Fibroblast of lung (primary cell): ENCODE results near the gene DRGX. TPM values are rescaled to one million over a fixed set of nuclear protein-coding genes. Genes with fewer than 3 reads are reported as not detected.

Source experiments
- DNase-seq, 2 donors: peaks; one replicate each; pipeline versions ENCODE4 v3.0.0 to v3.0.0-alpha.2; 2010; ENCODE audit warnings: low read depth in 2 of 2
- H2AFZ ChIP-seq: 2 replicates; pipeline ENCODE4 v1.5.1; 2012; ENCODE audit warnings: low read length, control low read depth, inconsistent platforms
- H3K27ac ChIP-seq: 2 replicates; pipeline ENCODE4 v1.5.1; 2011; ENCODE audit warnings: low read length, control low read depth; ENCODE audit not compliant: insufficient read depth
- H3K27me3 ChIP-seq: 2 replicates; pipeline ENCODE4 v1.5.1; 2011; ENCODE audit warnings: mild to moderate bottlenecking, low read length; ENCODE audit not compliant: control insufficient read depth, insufficient read depth
- H3K36me3 ChIP-seq: 2 replicates; pipeline ENCODE4 v1.5.1; 2011; ENCODE audit warnings: low read length; ENCODE audit not compliant: control insufficient read depth, insufficient read depth
- H3K4me1 ChIP-seq: 2 replicates; pipeline ENCODE4 v1.5.1; 2011; ENCODE audit warnings: low read length; ENCODE audit not compliant: control insufficient read depth, insufficient read depth; ENCODE audit errors: extremely low read depth
- H3K4me2 ChIP-seq: 2 replicates; pipeline ENCODE4 v1.5.1; 2011; ENCODE audit warnings: low read length, control low read depth; ENCODE audit not compliant: insufficient read depth; ENCODE audit errors: extremely low read depth
- H3K4me3 ChIP-seq, 4 experiments: fragments of 200-600 bp in 1 of 4; sonication (generic) in 1 of 4; replicated peaks in 1 of 4; 2 replicates each; pipeline ENCODE4 v1.5.1; 2011 to 2016; ENCODE audit warnings: low read length in 4 of 4, low read depth in 3 of 4, mild to moderate bottlenecking in 3 of 4, control low read depth in 2 of 4, inconsistent platforms in 1 of 4, mixed read lengths in 1 of 4; ENCODE audit not compliant: insufficient read depth in 1 of 4; ENCODE audit errors: control extremely low read depth in 1 of 4
- H3K79me2 ChIP-seq: 2 replicates; pipeline ENCODE4 v1.5.1; 2012; ENCODE audit warnings: mild to moderate bottlenecking, low read length, inconsistent platforms; ENCODE audit not compliant: control insufficient read depth, insufficient read depth
- H3K9ac ChIP-seq: 2 replicates; pipeline ENCODE4 v1.5.1; 2011; ENCODE audit warnings: mild to moderate bottlenecking, low read length, control low read depth; ENCODE audit not compliant: insufficient read depth
- H3K9me3 ChIP-seq: 2 replicates; pipeline ENCODE4 v1.5.1; 2012; ENCODE audit warnings: low read depth, low read length; ENCODE audit not compliant: control insufficient read depth, insufficient read depth
- H4K20me1 ChIP-seq: 2 replicates; pipeline ENCODE4 v1.5.1; 2011; ENCODE audit warnings: low read length; ENCODE audit not compliant: control insufficient read depth, insufficient read depth; ENCODE audit errors: extremely low read depth
- EZH2 ChIP-seq: IDR thresholded peaks from 2 replicates; pipeline ENCODE4 v1.5.1; 2012; ENCODE audit warnings: low read length, control low read depth, mild to moderate bottlenecking; ENCODE audit errors: missing control alignments
- polyA plus RNA-seq, 2 donors: library from polyadenylated mRNA; depleted of rRNA in 1 of 2; stranded (reverse) in 1 of 2; unstranded in 1 of 2; fragments of >200 nt; gene quantifications; 2 replicates each; pipeline ENCODE4 v1.2.1, GENCODE V29; 2011 to 2012; ENCODE audit warnings: missing spikeins in 1 of 2
- total RNA-seq: library from RNA; depleted of rRNA; stranded (reverse); fragments of >200 nt; gene quantifications from 2 replicates; pipeline ENCODE4 v1.2.1, GENCODE V29; 2014
- TF ChIP-seq, protein P1 (sequence below), 2 donors: IDR thresholded peaks in 1 of 2; conservative IDR thresholded peaks in 1 of 2; 1 replicate in 1 of 2; 2 replicates in 1 of 2; pipeline ENCODE4 v1.5.1; 2011 to 2012; ENCODE audit warnings: low read length in 2 of 2, control low read depth in 1 of 2, inconsistent platforms in 1 of 2, low read depth in 1 of 2, mild to moderate bottlenecking in 1 of 2

DRGX gene
- total and polyA plus RNA-seq, 2 donors (not counting 1 experiment from before 2014, with no cell fraction given): 0.11 TPM; not detected in 1

GRCh38 chr10:49335364-49335972 is 60.4 kb downstream of the DRGX start:
- H4K20me1 ChIP-seq: no peaks in the 10 kb centered on the region
- no peak for DNase-seq
- peaks cover 2% of the 10 kb centered on the region for H3K27me3 ChIP-seq
- H3K27ac ChIP-seq: no peak overlapping the region
- no peak for TF ChIP-seq EZH2
- TF ChIP-seq, protein P1, sequence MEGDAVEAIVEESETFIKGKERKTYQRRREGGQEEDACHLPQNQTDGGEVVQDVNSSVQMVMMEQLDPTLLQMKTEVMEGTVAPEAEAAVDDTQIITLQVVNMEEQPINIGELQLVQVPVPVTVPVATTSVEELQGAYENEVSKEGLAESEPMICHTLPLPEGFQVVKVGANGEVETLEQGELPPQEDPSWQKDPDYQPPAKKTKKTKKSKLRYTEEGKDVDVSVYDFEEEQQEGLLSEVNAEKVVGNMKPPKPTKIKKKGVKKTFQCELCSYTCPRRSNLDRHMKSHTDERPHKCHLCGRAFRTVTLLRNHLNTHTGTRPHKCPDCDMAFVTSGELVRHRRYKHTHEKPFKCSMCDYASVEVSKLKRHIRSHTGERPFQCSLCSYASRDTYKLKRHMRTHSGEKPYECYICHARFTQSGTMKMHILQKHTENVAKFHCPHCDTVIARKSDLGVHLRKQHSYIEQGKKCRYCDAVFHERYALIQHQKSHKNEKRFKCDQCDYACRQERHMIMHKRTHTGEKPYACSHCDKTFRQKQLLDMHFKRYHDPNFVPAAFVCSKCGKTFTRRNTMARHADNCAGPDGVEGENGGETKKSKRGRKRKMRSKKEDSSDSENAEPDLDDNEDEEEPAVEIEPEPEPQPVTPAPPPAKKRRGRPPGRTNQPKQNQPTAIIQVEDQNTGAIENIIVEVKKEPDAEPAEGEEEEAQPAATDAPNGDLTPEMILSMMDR (conservative IDR thresholded peaks at IDR 0.05 in 1 of 2, IDR thresholded peaks at IDR 0.05 in 1 of 2; ENCODE audit: low read depth in 1 of 2, low read length in 2 of 2): no peak
- no peaks in the 10 kb centered on the region for H3K79me2 ChIP-seq
- no peak overlapping the region for H2AFZ ChIP-seq
- H3K36me3 ChIP-seq: no peaks in the 10 kb centered on the region
- no peak overlapping the region for H3K4me3 ChIP-seq
- H3K4me2 ChIP-seq: no peak overlapping the region
- H3K9ac ChIP-seq: no peak overlapping the region
- no peaks in the 10 kb centered on the region for H3K4me1 ChIP-seq
- no peaks in the 10 kb centered on the region for H3K9me3 ChIP-seq

- no peaks in the 10 kb centered on the region for H3K9me3 ChIP-seq
- TF ChIP-seq, protein P1 (conservative IDR thresholded peaks at IDR 0.05 in 1 of 2, IDR thresholded peaks at IDR 0.05 in 1 of 2; ENCODE audit: low read depth in 1 of 2, low read length in 2 of 2): no peak
- TF ChIP-seq EZH2: no peak
- H3K4me1 ChIP-seq: no peaks in the 10 kb centered on the region
- H4K20me1 ChIP-seq: no peaks in the 10 kb centered on the region
- no peak overlapping the region for H3K9ac ChIP-seq
- H3K27me3 ChIP-seq: peaks cover 2% of the 10 kb centered on the region
- no peak overlapping the region for H3K4me2 ChIP-seq
- H2AFZ ChIP-seq: no peak overlapping the region
- no peak overlapping the region for H3K27ac ChIP-seq
- no peak overlapping the region for H3K4me3 ChIP-seq
- DNase-seq: no peak
- H3K36me3 ChIP-seq: no peaks in the 10 kb centered on the region
- no peaks in the 10 kb centered on the region for H3K79me2 ChIP-seq
These were observed 60.9 kb downstream of the DRGX start for GRCh38 chr10:49334964-49335363.

DNA sequence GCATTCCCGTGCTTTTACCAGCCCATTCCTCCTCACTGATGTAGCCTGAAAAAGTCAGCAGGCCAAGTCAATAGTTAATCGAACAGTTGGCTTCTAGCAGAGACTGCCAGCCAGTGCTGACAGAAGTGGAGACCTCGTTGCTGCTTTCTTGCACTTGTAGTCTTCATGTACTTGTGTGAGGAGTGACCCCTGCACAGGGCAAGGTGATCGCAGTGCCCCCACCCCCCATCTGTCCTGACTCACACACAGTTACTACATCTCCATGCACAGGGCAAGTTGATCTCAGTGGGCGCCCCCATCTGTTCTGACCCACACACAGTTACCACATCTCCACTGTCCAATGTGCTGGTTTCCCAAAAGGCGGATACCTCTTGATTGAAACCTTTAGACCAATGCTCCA is 62.7 kb downstream of the DRGX start:
- no peak for DNase-seq

More for the DNA sequence above, 62.7 kb downstream of the DRGX start:
- H3K79me2 ChIP-seq: no peaks in the 10 kb centered on the region
- H3K9me3 ChIP-seq: no peaks in the 10 kb centered on the region
- no peak overlapping the region for H3K9ac ChIP-seq
- no peak overlapping the region for H3K27ac ChIP-seq
- H3K4me1 ChIP-seq: no peaks in the 10 kb centered on the region
- no peak overlapping the region for H2AFZ ChIP-seq
- no peaks in the 10 kb centered on the region for H3K36me3 ChIP-seq
- H3K4me2 ChIP-seq: no peak overlapping the region
- no peak overlapping the region for H3K4me3 ChIP-seq
- H4K20me1 ChIP-seq: no peaks in the 10 kb centered on the region
- H3K27me3 ChIP-seq: peaks cover 2% of the 10 kb centered on the region
- TF ChIP-seq EZH2: no peak
- TF ChIP-seq, protein P1 (conservative IDR thresholded peaks at IDR 0.05 in 1 of 2, IDR thresholded peaks at IDR 0.05 in 1 of 2; ENCODE audit: low read depth in 1 of 2, low read length in 2 of 2): no peak
